PFSK-1 (cell line): Measurements from ENCODE around the gene VPS8.

Experiments used
- POLR2AphosphoS5 ChIP-seq: IDR thresholded peaks from 2 replicates; pipeline ENCODE4 v1.6.1; 2012; ENCODE audit warnings: low read depth, mild to moderate bottlenecking, control low read depth, low read length, moderate library complexity
- SIN3A ChIP-seq: IDR thresholded peaks from 2 replicates; pipeline ENCODE4 v1.6.1; 2012; ENCODE audit warnings: mild to moderate bottlenecking, low read length, moderate library complexity, borderline replicate concordance; ENCODE audit not compliant: insufficient read depth
- TAF1 ChIP-seq: IDR thresholded peaks from 2 replicates; pipeline ENCODE4 v1.6.1; 2012; ENCODE audit warnings: low read length, control low read depth, borderline replicate concordance; ENCODE audit not compliant: insufficient read depth

- TF ChIP-seq TAF1 (no peak), SIN3A (no peak), POLR2AphosphoS5 (no peak)
Observed at GRCh38 chr3:184968115-184968514, 156.1 kb downstream of the VPS8 start.
